ENCODE results near the gene RNF6. TPM values are rescaled to one million over a fixed set of nuclear protein-coding genes. Genes with fewer than 3 reads are reported as not detected.

RNF6 gene
- total RNA-seq: 12.8 and 13.0 TPM in 2 replicates

DNA sequence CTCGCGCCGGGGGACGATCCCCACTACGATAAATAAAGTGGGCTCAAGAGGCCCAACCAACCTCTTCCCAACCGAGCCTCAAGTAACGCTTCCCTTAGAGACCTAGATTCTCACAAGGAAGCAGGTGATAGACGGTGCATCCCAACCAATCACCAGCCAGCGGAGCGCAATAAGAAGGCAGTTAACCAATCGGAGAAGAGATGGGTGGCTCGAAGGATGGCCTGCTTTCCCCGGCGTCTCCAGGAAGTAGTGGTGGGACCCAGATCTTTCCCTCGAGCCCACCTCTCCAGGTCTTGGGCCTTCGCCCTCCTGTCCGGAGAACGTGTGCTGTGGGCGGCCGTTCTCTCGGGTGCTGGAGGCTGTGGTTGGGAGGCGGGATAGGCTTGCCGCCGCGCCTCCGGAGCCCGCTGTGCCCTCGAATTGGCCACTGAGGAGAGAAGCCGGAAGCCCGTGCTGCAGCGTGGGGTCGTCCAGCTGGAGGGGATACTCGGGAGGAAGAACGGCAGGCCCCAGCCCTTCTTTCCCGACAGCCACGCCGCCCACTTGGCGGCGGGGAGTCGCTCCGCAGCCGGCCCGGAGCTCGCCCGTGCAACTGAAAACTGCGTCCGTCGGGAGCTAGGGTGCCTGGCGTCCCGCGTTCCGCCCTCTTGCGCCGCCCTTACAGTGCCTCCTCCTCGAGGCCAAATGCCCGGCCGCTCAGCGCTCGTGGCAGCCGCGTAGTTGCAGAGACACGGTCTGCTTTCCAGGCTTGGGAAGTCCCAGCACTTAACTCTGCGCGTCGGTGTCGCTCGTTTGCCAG, at the start of gene RNF6:
Gene RNF6 (minus strand): TSS at position 594 of the 799 bp plus-strand sequence. CDS start 2,665 bp downstream, outside the sequence.

DNA sequence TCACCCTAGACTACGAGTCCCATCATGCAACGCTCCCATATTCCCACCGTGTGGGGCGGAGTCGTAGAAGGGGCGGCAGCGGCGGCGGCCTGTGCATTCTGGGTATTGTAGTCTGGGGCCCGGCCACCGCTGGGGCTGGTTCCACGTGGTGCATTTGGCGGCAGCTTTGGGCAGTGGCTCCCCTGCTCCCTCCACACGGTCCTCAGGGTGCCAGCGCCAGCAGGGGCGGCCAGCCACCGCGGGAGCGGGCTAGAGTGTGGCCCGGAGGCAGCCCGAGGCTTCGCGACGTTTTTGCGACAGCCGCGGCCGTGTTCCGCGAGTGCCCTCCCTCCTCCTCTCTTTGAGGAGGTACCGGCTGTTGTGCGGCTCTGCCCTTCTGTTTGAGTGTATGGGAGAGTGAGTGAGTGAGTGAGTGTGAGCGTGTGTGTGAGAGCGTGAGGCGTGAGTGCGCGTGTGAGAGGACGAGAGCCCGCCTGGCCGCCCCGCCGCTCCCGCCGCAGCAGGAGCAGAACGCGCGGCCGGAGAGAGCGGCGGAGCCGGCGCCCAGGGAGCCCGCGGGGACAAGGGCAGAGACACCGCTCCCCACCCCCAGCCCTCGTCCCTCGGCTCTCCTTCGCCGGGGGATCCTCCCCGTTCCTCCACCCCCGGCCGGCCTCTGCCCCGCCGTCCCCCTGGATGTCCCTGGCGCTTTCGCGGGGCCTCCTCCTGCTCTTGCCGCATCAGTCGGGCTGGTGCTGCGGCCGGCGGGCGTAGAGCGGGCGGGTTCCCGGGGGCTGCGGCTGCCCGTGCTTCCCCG, 31.9 kb upstream of the RNF6 start, which contains the start of gene CDK8:
Gene CDK8 (plus strand): TSS at position 343 of the 796 bp plus-strand sequence. CDS start 513 bp downstream, outside the sequence.

Other genes with a start within 250 kb of the RNF6 start
- gene SHISA2, start 170.3 kb downstream of the RNF6 start, total RNA-seq: 88.2 and 119 TPM in 2 replicates
- 13.7 and 15.2 TPM in 2 replicates for gene CDK8, start 31.8 kb upstream of the RNF6 start, total RNA-seq